ENCODE measurements around the gene RNF152. TPM values are rescaled to one million over a fixed set of nuclear protein-coding genes. Genes with fewer than 3 reads are reported as not detected.

RNF152 gene
- total and polyA plus RNA-seq, 11 donors = 2.8 to 24.0 (median 10.7) TPM

GRCh38 chr18:61931654-61932379 is 39.0 kb upstream of the RNF152 start:
- ATAC-seq (no peak), DNase-seq (no peak)
- Histone ChIP-seq H3K4me1 (no peaks in the 10 kb centered on the region), H3K9me3 (peaks cover 0 to 13% (median 0%) of the 10 kb centered on the region in 12 donors), H3K27ac (no peak overlapping the region), H3K4me3 (no peak overlapping the region), H3K27me3 (no peaks in the 10 kb centered on the region), H3K36me3 (no peaks in the 10 kb centered on the region)
- no peak for TF ChIP-seq POLR2A (IDR thresholded peaks at IDR 0.05)
- no peak for TF ChIP-seq CTCF (IDR thresholded peaks at IDR 0.05)
- intact Hi-C loops (cut with DNase I) = no loop called here
- 86 to 92% (median 90%) methylated on average over 5 to 6 of the region's 6 CpGs for WGBS, 4 donors

DNA sequence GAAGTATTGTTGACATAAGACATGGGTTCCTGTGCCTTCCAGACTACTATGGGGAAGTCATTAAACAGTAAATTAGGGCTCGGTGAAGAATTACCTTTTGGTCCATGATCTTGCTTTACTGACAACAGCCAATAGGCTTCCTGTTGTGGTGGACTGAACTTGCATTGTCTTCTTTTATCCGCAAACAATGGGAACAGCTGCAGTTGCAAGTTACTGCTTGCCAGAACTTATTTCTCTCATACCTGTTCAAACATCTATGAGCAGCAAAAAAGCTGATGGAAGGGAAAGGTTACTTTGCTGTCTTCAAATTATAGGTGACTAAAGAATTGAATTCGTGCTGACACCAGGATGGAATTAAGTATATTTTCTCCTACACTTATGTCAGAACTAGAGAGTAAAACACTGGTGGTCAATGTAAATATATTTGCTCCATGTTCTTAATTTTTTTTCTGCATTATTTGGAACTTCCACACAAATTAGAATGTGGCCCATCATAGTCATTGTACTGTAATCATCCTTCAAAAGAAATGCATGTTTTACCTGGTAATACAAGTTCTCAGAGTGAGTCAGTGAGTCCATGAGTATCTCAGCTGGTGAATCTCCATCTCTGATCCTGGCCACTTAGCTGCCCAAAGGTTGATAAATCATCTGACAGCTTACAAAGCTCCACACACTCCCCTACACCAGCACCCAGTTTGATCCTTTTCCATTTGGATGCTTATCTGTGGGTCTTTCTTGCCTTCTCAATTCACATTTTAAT is 37.3 kb upstream of the RNF152 start:
- ATAC-seq (no peak), DNase-seq (no peak)
- Histone ChIP-seq H3K36me3 (no peaks in the 10 kb centered on the region), H3K27me3 (no peaks in the 10 kb centered on the region), H3K9me3 (peaks cover 0 to 13% (median 0%) of the 10 kb centered on the region in 12 donors), H3K4me1 (no peaks in the 10 kb centered on the region), H3K4me3 (no peak overlapping the region), H3K27ac (no peak overlapping the region)
- WGBS, 4 donors = 64 to 89% (median 81%) methylated on average over 3 of the region's 3 CpGs
- TF ChIP-seq CTCF (IDR thresholded peaks at IDR 0.05) = no peak
- no peak for TF ChIP-seq POLR2A (IDR thresholded peaks at IDR 0.05)
- intact Hi-C loops (cut with DNase I) = no loop called here

DNA sequence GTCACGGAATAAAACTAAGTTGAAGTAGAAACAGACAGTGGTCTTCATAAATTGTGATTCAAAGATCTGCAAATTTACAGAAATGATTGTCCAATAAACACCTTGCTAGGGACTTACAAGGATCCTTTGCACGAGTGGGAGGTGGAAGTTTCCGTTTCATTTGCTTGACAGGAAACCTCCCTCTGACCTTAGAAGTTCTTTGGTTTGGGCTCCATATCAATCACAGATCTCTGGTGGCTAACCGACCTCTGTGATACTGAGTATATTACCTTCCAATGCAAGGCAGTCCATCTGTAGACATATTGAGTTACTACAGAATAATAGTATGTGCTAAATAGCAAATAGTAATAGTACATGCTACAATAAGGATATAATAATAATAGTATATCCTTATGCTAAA is 33.7 kb upstream of the RNF152 start:
- Histone ChIP-seq H3K4me1 (no peaks in the 10 kb centered on the region), H3K27ac (no peak overlapping the region), H3K36me3 (no peaks in the 10 kb centered on the region), H3K4me3 (no peak overlapping the region), H3K9me3 (peaks cover 0 to 13% (median 0%) of the 10 kb centered on the region in 12 donors), H3K27me3 (no peaks in the 10 kb centered on the region)
- no peak for ATAC-seq
- DNase-seq = no peak
- WGBS, 4 donors = 55 to 67% (median 62%) methylated on average over 4 of the region's 4 CpGs
- TF ChIP-seq CTCF (IDR thresholded peaks at IDR 0.05) = no peak
- no peak for TF ChIP-seq POLR2A (IDR thresholded peaks at IDR 0.05)
- intact Hi-C loops (cut with DNase I) = no loop called here

- Histone ChIP-seq H3K9me3 (peaks cover 0 to 13% (median 0%) of the 10 kb centered on the region in 12 donors), H3K27me3 (no peaks in the 10 kb centered on the region), H3K27ac (no peak overlapping the region), H3K4me3 (no peak overlapping the region), H3K36me3 (no peaks in the 10 kb centered on the region), H3K4me1 (no peaks in the 10 kb centered on the region)
- WGBS, 4 donors = 52 to 83% (median 53%) methylated on average over 5 of the region's 5 CpGs
- no peak for ATAC-seq
- intact Hi-C loops (cut with DNase I) = no loop called here
- no peak for TF ChIP-seq CTCF (IDR thresholded peaks at IDR 0.05)
- TF ChIP-seq POLR2A (IDR thresholded peaks at IDR 0.05) = no peak
- DNase-seq = no peak
Measured at GRCh38 chr18:61924550-61924949, 31.7 kb upstream of the RNF152 start.

All from heart left ventricle (tissue), 16 donors.